Effector CD8-positive, alpha-beta T cell (primary cell): ENCODE data around the gene SLC8A3.
"Not testable (repeated sequence)": the region's sequence is repeated elsewhere in the genome, so short reads cannot be mapped to it uniquely, and the experiment has no call there.

Experiments
- DNase-seq: peaks from one replicate; lab custom pipeline; 2025; lab: John Stamatoyannopoulos, UW
- total RNA-seq, 4 experiments: gene quantifications; one replicate each; lab custom pipeline; 2026; lab: John Stamatoyannopoulos, UW

SLC8A3 gene, protein sequence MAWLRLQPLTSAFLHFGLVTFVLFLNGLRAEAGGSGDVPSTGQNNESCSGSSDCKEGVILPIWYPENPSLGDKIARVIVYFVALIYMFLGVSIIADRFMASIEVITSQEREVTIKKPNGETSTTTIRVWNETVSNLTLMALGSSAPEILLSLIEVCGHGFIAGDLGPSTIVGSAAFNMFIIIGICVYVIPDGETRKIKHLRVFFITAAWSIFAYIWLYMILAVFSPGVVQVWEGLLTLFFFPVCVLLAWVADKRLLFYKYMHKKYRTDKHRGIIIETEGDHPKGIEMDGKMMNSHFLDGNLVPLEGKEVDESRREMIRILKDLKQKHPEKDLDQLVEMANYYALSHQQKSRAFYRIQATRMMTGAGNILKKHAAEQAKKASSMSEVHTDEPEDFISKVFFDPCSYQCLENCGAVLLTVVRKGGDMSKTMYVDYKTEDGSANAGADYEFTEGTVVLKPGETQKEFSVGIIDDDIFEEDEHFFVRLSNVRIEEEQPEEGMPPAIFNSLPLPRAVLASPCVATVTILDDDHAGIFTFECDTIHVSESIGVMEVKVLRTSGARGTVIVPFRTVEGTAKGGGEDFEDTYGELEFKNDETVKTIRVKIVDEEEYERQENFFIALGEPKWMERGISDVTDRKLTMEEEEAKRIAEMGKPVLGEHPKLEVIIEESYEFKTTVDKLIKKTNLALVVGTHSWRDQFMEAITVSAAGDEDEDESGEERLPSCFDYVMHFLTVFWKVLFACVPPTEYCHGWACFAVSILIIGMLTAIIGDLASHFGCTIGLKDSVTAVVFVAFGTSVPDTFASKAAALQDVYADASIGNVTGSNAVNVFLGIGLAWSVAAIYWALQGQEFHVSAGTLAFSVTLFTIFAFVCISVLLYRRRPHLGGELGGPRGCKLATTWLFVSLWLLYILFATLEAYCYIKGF
- total RNA-seq = 0 to 0.18 (median 0.06) reads per million in 4 experiments

- peak; percentile 4 for DNase-seq
These were observed at the start of gene SLC8A3 for GRCh38 chr14:70188659-70189455. Gene SLC8A3 (minus strand): TSS chr14:70188951. CDS start chr14:70168422, 20,529 bp downstream.

GRCh38 chr14:70237710-70238109, 49.0 kb upstream of the SLC8A3 start:
- DNase-seq = no peak

- no peak for DNase-seq
These were observed 45.6 kb upstream of the SLC8A3 start for GRCh38 chr14:70234066-70234950.

DNA sequence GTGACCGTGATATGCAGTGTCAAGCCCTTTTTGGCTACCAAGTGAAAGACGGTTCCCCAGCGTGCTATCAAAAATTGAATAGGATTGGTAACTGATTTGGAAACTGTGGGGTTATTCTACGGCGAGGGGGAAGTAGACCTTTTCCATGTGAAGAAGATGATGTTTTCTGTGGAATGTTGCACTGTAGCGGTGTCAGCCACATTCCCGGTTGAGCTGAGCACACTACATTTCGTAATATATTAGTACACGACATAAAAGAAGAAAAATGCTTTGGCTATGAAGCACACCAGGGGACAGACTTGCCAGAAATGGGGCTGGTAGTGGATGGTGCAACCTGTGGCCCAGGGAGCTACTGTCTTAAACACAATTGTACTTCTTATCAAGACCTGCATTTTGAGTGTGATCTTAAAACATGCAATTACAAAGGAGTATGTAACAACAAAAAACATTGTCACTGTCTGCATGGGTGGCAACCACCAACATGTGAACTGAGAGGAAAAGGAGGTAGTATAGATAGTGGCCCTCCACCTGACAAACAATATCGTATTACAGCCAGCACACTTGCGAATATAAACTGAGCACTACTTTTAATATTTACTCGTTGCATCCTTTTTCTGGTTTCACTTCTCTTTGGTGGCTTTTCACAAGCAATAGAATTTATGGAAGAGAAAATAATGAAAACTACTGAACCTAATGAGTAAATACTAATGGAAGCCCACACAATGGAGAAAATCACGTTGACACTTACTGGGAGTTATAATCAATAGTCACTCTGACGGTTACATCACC, 43.2 kb upstream of the SLC8A3 start:
- not testable (repeated sequence) for DNase-seq

GRCh38 chr14:70229877-70230640, 41.3 kb upstream of the SLC8A3 start:
- not testable (repeated sequence) for DNase-seq

DNA sequence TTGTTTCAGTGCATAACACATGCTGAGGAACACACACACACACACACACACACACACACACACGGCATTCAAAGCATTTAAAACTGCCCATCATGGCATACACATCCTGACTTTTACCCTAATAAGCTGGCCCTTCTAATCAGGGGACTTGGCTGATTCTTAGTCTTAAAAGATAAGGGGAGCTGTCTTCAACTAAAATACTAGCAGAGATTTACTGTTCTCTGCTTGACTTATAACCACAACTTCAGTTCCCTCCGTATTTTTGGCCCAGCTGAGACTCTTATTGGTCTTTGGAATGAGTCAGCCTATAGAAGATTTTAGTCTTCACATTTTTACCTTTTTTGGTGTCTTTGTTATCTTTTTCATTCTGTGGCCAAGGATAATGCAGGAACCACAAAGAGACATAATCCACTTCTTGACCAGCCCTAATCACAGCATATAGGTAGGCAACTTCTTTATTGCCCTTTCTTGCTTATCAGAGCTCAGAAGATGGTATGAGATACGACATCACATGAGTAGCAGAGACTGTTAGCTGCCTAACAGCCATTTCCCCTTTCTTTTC, 25.1 kb upstream of the SLC8A3 start:
- DNase-seq = no peak

DNA sequence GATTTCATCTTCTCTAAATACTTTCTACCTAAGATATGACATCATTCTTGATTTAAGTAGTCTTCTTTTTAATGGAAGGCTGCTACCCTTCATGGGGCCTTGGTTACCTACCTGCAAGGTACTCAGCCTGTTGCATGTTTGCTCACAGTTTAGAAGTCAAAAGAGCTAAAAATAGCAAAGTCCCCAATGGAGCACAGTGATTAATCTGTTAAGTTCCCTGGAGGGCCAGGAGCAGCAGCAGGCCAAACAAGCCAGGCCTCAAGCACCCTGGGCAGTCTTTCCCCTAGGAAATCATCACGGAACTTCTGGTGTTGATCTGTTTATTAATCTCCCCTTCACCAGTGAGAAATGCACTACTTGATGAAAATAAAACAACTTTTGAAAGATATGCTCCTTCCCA, 24.0 kb upstream of the SLC8A3 start:
- no peak for DNase-seq

DNA sequence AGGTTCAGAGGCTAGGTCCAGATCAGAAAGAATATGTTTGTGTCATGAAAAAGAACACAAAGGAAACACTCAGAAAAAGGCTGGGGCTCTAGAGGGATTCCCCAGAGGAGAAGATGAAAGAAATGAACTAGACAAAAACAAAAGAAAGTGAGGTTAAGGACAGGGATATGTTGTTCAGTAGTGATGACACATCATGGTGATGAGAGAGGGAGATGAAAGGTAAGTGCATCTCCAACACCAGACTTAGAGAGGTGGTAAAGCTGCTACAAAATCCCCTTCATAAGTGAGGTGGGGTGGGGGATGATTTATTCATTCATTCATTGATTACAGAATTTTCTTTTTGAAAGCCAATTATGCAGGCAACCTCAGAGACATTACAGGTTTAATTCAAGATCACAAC, 19.6 kb upstream of the SLC8A3 start:
- DNase-seq = no peak

DNA sequence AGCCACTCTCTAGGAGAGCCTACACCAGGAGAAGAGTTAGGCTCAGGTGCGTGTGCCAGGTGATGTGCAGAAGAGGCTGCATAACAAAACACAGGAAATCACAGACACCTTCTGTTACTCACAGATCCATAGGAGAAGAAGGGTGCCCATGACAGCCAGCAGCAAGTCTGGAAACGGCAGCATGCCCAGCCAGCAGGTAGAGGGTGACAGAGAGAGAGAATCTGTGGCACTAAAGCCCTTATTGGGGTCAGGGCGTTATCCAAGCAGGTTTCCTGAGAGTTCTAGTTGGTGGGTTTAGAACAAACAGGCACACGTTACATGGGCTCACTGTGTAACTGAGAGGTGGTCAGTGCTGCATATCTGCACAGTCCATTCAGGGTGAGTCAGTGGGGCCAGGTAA, 14.9 kb upstream of the SLC8A3 start:
- DNase-seq = no peak

- no peak for DNase-seq
These were observed 13.2 kb upstream of the SLC8A3 start for GRCh38 chr14:70201994-70202393.

DNA sequence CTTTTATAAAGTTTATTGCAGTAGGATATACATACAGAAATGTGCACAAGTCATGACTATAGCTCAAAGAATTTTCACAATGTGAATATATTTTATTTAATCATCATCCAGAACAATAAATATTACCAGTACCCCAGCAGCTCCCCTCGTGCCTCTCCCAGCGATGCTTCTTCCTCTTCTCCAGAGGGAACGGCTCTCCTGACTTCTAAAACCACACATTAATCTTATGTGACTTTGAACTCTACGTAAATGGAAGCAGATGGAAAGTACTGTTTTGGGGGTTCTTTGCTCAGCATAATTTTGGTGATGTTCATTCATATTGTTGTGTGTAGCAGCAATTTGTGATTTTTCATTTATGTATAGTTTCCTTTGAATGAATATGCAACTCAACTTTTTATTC, 4.6 kb upstream of the SLC8A3 start:
- no peak for DNase-seq

DNA sequence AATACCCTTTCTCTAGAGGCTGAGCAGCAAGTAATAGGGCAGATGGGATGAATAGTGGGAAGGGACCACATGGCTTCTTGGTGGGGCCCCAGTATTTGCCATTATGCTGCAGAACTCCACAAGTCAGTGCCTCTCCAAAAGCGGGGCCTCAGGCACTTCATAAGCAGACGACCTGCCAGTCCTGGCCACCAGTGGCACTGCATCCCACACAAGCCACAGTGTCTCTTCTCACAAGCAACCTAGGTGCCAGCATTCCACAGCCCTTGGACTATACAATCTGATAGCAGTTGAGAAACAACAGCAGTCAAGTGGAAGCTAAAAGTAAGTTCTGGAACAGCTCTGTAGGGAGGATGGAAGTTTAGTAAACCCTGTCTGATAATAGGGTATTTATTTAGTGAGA, 4.2 kb upstream of the SLC8A3 start:
- no peak for DNase-seq

GRCh38 chr14:70190156-70190555, 1.4 kb upstream of the SLC8A3 start:
- no peak for DNase-seq

DNA sequence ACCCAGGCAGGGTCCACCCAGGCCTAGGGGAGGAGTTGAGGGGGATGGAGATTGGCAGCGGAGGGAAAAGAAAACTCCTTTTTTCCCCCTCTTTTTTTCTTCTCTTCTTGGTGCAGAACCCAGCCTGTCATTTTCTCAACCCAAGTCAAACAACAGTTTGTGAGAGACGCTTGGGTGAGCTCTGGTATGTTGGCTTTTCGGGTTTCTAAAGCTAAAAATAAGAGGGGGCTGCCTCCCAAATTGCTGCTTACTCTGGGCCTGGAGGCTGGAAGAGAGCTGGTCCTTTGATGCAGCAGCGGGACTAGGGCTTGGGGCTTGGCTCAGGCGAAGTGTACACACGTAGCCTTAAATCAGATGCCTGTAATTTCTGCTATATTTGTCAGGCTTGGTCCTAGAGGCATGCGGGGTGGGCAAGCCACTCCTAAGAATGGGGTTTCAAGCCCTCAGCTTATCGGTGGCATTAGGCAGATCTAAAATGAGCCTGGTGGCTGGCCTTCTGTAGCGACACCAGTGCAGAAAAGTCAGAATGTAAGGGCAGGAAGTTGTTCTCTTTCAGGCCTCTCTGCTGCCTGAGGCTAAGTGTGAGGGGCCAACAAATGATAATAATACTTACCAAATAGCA, 816 bp upstream of the SLC8A3 start:
- DNase-seq = no peak

- DNase-seq = no peak
These were observed 461 bp downstream of the SLC8A3 start for GRCh38 chr14:70188322-70188658.

GRCh38 chr14:70186900-70187451, 1.8 kb downstream of the SLC8A3 start:
- no peak for DNase-seq

GRCh38 chr14:70183991-70184390, 4.8 kb downstream of the SLC8A3 start:
- no peak for DNase-seq

DNA sequence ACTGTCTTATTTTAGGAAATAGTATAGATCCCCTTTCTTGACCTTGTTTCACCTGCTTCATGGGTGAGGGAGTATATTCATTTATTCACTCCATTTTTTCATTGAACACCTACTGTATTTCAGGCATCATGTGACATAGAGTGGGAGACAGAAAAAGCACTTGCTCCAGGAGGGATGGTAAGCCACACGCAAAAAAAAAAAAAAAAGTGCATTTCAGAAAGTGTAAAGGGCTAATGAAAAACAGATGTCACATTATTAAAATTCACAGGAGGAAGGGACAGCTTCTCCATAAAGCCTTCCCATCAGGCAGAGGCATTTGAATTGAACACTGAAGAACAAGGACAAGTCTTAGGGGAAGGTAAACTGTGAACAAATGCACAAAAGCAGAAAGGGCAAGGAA, 7.5 kb downstream of the SLC8A3 start:
- no peak for DNase-seq
